ENCODE data around the gene TCF7L1. TPM values are rescaled to one million over a fixed set of nuclear protein-coding genes. Genes with fewer than 3 reads are reported as not detected.
"Not testable (repeated sequence)": the region's sequence is repeated elsewhere in the genome, so short reads cannot be mapped to it uniquely, and the experiment has no call there.

The TCF7L1 gene
- total RNA-seq, 8 experiments from 2014 or later = 1.4 to 10.1 (median 3.4) TPM

DNA sequence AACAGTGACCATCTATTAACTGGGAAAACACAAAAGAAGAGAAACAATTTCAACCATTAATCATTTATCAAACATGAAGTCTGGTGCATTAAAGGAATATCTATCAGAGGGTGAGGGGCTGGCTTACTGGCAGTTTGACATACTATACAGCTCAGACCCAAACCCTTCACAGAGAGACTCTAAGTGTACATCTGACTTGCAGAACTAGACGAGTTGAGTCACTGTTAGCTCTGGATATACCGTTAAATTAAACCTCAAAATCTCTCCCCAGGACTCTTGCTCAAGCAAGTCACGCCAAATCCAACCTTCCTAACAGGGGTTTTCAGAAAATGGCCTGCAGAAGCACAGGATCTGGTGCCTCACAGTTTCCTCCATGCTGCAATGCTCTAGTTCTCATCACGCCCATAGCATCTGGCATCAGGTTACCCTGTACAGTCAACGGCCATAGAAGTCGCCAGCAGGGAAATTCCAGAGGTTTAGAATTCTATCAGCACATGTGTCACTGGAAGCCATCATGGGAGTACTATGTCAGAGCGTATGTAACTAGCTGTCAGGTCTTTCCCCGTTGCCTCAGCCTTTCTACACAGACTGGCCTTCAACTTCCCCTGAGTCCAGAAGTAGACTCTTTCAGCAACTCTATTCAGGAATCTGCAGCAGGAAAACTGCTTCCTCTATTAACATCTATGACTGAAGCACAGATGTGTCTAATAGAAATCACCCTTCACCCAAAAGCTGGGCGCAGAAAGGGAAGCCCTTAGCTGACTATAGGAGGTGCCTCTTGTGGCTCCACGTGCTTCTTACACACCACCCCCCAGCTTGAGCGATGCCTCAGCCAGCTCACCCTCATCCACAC is 185.3 kb downstream of the TCF7L1 start:
- Histone ChIP-seq H3K4me3 (no peak overlapping the region), H3K27ac (no peak overlapping the region), H3K4me1 (replicated peaks in 1 of 2) (no peaks in the 10 kb centered on the region)
- peak in 3 of 8 experiments; percentile 64 to 95 (median 93) for ATAC-seq (replicated peaks in 6 of 8)
- in situ Hi-C loops (cut with MboI; ENCODE audit: low pct_unique_long_range_greater_than_20kb in 2 of 9, low sequenced_read_pairs in 9 of 9, unreplicated experiment in 9 of 9) = no loop called here
- 48 to 100% (median 93%) methylated on average over 1 to 10 of the region's 11 CpGs; no CpG with 5 or more reads in 2 of the 10 experiments for WGBS, 10 experiments

- H3K27ac ChIP-seq = no peak overlapping the region
- H3K4me1 ChIP-seq (replicated peaks in 1 of 2) = peaks cover 2 to 3% of the 10 kb centered on the region in 2 donors
- in situ Hi-C loops (cut with MboI; ENCODE audit: low pct_unique_long_range_greater_than_20kb in 2 of 9, low sequenced_read_pairs in 9 of 9, unreplicated experiment in 9 of 9) = no loop called here
- WGBS, 10 experiments = 92 to 100% (median 99%) methylated on average over 2 to 4 of the region's 4 CpGs; no CpG with 5 or more reads in 2 of the 10 experiments
- ATAC-seq (replicated peaks in 6 of 8) = no peak
- no peak overlapping the region for H3K4me3 ChIP-seq
Measured at GRCh38 chr2:85319796-85320195, 186.6 kb downstream of the TCF7L1 start.

- in situ Hi-C loops (cut with MboI; ENCODE audit: low pct_unique_long_range_greater_than_20kb in 2 of 9, low sequenced_read_pairs in 9 of 9, unreplicated experiment in 9 of 9) = no loop called here
- no peak overlapping the region for H3K27ac ChIP-seq
- no peak overlapping the region for H3K4me3 ChIP-seq
- no peak for ATAC-seq (replicated peaks in 6 of 8)
- 56 to 100% (median 98%) methylated on average over 1 to 9 of the region's 9 CpGs; no CpG with 5 or more reads in 2 of the 10 experiments for WGBS, 10 experiments
- peaks cover 14 to 19% of the 10 kb centered on the region in 2 donors for H3K4me1 ChIP-seq (replicated peaks in 1 of 2)
Measured at GRCh38 chr2:85323351-85323987, 190.3 kb downstream of the TCF7L1 start.

DNA sequence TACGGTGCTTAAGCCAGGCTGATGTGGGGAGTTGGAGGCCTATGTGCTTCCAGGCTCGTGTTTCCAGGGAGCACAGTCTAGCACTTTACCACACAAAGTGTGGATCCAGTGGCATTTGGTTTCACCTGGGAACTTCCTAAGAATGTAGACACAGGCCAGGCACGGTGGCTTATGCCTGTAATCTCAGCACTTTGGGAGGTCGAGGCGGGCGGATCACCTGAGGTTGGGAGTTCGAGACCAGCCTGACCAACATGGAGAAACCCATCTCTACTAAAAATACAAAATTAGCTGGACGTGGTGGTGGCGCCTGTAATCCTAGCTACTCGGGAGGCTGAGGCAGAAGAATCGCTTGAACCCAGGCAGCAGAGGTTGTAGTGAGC is 190.8 kb downstream of the TCF7L1 start:
- WGBS, 10 experiments = 40 to 100% (median 97%) methylated on average over 1 to 8 of the region's 11 CpGs; no CpG with 5 or more reads in 5 of the 10 experiments
- H3K4me3 ChIP-seq; in situ Hi-C loops (cut with MboI; ENCODE audit: low pct_unique_long_range_greater_than_20kb in 2 of 9, low sequenced_read_pairs in 9 of 9, unreplicated experiment in 9 of 9); H3K27ac ChIP-seq; ATAC-seq (replicated peaks in 6 of 8): not testable (repeated sequence)
- H3K4me1 ChIP-seq (replicated peaks in 1 of 2) = peaks cover 19 to 21% of the 10 kb centered on the region in 2 donors

DNA sequence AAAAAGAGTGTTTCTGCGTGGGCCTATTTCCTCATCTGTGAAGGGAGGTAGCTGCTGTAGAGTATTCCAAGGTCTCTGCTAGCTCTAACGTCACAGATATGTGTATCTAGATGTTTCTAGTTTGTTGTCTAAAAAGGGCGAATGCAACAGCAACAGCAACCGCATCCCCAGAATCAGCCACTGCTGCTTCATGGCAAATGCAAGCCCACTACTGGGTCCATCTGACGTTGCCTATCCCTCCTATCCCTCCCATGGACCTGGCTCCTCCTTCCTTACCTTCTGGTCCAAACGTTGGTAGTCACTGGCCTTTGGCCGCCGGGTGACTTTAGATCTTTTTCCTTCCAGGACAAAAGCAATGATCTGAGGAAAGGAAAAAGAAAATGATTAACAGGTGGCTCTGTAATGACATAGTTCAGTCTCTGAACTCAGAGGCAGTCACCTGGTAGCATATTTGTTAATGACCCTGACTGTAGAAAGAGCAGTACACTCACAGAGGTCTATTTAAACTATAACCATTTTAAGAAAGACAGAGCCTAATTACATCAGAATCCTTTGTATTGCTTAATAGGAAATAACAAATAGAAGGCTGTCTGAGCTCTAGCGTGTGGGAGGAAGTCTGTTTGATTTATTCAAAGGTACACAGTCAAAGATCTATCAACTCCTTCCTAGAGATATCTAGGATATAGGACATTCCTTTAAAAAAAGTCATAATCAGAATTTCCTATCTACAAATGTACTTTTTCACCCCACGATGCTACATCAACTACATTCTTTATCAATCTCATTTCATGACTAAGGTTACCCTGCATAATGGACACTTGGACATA is 191.7 kb downstream of the TCF7L1 start:
- no peak overlapping the region for H3K27ac ChIP-seq
- 17 to 80% (median 62%) methylated on average over 1 to 8 of the region's 10 CpGs for WGBS, 10 experiments

DNA sequence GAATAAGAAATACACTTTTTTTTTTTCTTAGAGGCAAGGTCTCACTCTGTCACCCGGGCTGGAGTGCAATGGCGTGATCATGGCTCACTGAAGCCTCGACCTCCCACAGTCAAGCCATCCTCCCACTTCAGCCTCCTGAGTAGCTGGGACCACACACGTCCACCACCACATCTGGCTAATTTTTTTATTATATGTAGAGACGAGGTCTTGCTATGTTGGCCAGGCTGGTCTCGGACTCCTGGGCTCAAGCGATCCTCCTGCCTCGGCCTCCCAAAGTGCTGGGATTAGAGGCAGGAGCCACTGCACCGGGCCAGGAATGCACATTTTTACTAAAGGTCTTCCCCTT is 192.2 kb downstream of the TCF7L1 start:
- 0 to 100% (median 69%) methylated on average over 1 to 5 of the region's 9 CpGs; no CpG with 5 or more reads in 3 of the 10 experiments for WGBS, 10 experiments
- Histone ChIP-seq H3K4me1 (replicated peaks in 1 of 2) (peaks cover 20 to 23% of the 10 kb centered on the region in 2 donors), H3K4me3 (peak overlapping the region; percentile 50 to 81 (median 75)), H3K27ac (no peak overlapping the region)
- ATAC-seq (replicated peaks in 6 of 8) = no peak
- in situ Hi-C loops (cut with MboI; ENCODE audit: low pct_unique_long_range_greater_than_20kb in 2 of 9, low sequenced_read_pairs in 9 of 9, unreplicated experiment in 9 of 9) = no loop called here

More for the DNA sequence above, 191.7 kb downstream of the TCF7L1 start:
- H3K4me3 ChIP-seq = peak overlapping the region; percentile 50 to 81 (median 75)
- ATAC-seq (replicated peaks in 6 of 8) = no peak
- peaks cover 20 to 23% of the 10 kb centered on the region in 2 donors for H3K4me1 ChIP-seq (replicated peaks in 1 of 2)
- in situ Hi-C loops (cut with MboI; ENCODE audit: low pct_unique_long_range_greater_than_20kb in 2 of 9, low sequenced_read_pairs in 9 of 9, unreplicated experiment in 9 of 9) = no loop called here

DNA sequence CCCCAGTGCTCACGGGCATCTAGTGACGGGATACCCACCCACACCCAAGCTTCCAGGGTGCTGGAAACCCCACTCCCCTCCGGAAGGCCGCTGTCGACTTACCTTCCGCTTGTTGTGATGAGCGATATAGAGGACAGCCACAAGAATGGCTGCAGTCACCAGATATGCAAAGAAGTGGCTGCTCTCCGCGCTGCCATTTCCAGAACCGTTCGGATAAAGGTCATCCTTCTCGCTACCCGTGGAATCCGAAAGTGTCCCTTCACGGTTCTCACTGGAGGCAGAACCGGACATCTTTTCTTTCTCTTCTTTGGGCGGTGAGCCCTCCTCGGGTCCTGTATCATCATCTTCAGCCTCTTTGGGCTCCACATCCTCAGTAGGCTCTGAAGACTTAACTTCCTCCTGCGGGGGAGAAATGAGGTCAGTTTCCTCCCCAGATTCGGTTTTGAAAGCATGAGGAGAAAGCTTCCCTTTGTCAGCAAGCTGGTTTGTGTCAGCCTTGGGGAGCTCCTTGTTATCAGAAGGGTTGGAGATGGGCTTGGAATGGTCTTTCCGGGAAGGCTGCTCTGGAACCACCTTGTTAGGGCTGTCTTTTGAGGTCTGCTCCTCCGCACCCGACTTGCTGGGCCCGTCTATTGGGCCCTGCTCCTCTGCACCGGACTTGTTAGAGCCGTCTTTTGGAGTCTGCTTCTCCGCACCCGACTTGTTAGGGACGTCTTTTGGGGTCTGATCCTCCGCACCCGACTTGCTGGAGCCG is 193.4 kb downstream of the TCF7L1 start:
- in situ Hi-C loops (cut with MboI; ENCODE audit: low pct_unique_long_range_greater_than_20kb in 2 of 9, low sequenced_read_pairs in 9 of 9, unreplicated experiment in 9 of 9) = no loop called here
- H3K4me1 ChIP-seq (replicated peaks in 1 of 2) = peaks cover 20 to 23% of the 10 kb centered on the region in 2 donors
- no peak for ATAC-seq (replicated peaks in 6 of 8)
- H3K27ac ChIP-seq = no peak overlapping the region
- 0 to 60% (median 10%) methylated on average over 1 to 16 of the region's 32 CpGs; no CpG with 5 or more reads in 1 of the 10 experiments for WGBS, 10 experiments
- H3K4me3 ChIP-seq = peak overlapping the region; percentile 50 to 81 (median 75)

DNA sequence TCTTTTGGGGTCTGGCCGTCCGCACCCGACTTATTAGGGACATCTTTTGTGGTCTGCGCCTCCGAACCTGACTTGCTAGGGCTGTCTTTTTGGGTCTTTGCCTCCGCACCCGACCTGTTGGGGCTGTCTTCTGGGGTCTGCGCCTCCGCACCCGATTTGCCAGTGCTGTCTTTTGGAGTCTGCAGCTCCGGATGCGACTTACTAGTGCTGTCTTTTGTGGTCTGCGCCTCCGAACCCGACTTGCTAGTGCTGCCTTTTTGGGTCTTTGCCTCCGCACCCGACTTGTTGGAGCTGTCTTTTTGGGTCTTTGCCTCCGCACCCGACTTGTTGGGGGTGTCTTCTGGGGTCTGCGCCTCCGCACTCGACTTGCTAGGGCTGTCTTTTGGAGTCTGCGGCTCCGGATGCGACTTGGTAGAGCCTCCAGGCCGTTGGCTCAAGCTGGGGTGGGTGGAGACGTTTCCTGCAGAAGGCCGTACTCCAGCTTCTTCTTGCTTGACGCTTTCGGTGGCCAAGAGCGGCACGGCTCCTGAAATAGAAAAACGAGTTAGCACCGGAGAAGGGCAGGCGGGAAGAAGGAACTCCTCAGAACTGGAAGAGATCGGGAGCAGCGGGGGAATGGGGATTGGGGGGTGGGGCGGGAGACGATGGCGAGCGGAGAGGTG is 194.1 kb downstream of the TCF7L1 start:
- Histone ChIP-seq H3K27ac (peak overlapping the region; percentile 92 to 94), H3K4me1 (replicated peaks in 1 of 2) (peaks cover 20 to 23% of the 10 kb centered on the region in 2 donors), H3K4me3 (peak overlapping the region; percentile 50 to 81 (median 75))
- 0 to 3% (median 2%) methylated on average over 2 to 13 of the region's 41 CpGs; no CpG with 5 or more reads in 6 of the 10 experiments for WGBS, 10 experiments
- peak; percentile 40 to 55 (median 49) for ATAC-seq (replicated peaks in 6 of 8)
- in situ Hi-C loops (cut with MboI; ENCODE audit: low pct_unique_long_range_greater_than_20kb in 2 of 9, low sequenced_read_pairs in 9 of 9, unreplicated experiment in 9 of 9) = no loop called here

DNA sequence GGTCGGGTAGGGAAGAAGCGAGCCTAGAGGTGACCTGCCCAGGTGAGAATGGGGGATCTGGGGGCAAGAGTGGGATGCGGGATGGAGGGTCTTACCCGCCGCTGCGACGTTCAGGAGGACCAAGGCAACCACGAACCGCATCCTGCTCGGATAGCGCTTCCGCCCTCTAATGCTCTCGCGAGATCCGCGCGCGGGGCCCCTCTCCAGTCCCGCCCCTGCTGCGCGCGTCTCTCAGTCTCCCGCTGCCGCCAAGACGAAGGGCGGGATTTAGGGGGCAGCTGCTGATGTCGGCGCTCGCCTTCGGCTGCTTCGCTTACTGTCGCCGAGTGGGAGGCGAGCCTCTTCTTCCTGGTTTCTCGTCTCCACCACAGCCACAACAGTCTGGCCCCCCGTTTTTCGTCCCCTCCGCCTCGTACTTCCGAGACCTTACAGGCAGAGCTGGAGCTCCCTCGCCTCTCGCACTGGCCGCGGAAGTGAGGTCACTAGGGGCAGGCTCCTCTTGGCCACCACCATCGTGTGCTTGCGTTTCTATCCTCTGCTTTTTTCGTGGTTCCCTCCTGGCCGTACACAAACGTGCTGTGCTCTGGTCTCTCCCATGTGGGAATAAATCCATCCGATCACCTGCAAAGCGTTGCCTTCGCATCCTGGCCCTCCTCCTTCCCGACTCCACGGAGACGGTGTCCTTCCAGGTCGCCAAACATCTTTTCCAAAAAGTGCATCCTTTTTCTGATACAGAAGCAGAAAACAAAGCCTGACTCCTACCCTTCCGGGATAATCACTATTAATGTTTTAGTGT is 194.8 kb downstream of the TCF7L1 start, which contains the start of gene TGOLN2:
Gene TGOLN2, minus strand, starts transcription at position 168 of the 796 bp plus-strand sequence. Its CDS starts 27 bp downstream, at position 141.
- H3K4me3 ChIP-seq = peak within 1 kb of the TSS; percentile 50 to 81 (median 75)
- H3K27ac ChIP-seq = peak within 1 kb of the TSS; percentile 92 to 94
- peak; percentile 95 to 98 (median 98) for ATAC-seq (replicated peaks in 6 of 8)
- peaks cover 20 to 23% of the 10 kb centered on the region in 2 donors for H3K4me1 ChIP-seq (replicated peaks in 1 of 2)
- 0 to 2% (median 0%) methylated on average over 1 to 12 of the region's 57 CpGs; no CpG with 5 or more reads in 3 of the 10 experiments for WGBS, 10 experiments
- in situ Hi-C loops (cut with MboI; ENCODE audit: low pct_unique_long_range_greater_than_20kb in 2 of 9, low sequenced_read_pairs in 9 of 9, unreplicated experiment in 9 of 9) = no loop called here

DNA sequence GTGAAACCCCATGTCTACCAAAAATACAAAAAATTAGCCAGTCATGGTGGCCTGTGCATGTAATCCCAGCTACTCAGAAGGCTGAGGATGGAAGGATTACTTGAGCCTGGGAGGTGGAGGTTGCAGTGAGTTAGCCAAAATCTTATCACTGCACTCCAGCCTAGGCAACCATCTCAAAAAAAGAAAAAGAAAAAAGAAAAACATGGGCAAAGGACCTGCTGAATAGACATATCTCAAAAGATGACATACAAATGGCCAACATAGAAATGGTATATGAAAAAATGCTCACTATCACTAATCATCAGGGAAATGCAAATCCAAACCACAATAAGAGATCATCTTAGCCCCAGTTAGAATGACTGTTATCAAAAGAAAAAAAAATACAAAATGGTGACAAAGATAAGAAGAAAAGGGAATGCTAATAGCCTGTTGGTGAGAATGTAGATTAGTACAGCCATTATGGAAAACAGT is 196.0 kb downstream of the TCF7L1 start:
- H3K4me3 ChIP-seq = peak overlapping the region in 1 of 5 donors; percentile 80
- in situ Hi-C loops (cut with MboI; ENCODE audit: low pct_unique_long_range_greater_than_20kb in 2 of 9, low sequenced_read_pairs in 9 of 9, unreplicated experiment in 9 of 9) = no loop called here
- ATAC-seq (replicated peaks in 6 of 8) = no peak

GRCh38 chr2:85329701-85330100 is 196.5 kb downstream of the TCF7L1 start:
- WGBS, 10 experiments = 57 to 100% (median 87%) methylated on average over 1 to 3 of the region's 3 CpGs; no CpG with 5 or more reads in 1 of the 10 experiments
- ATAC-seq (replicated peaks in 6 of 8); H3K4me3 ChIP-seq; in situ Hi-C loops (cut with MboI; ENCODE audit: low pct_unique_long_range_greater_than_20kb in 2 of 9, low sequenced_read_pairs in 9 of 9, unreplicated experiment in 9 of 9); H3K27ac ChIP-seq: not testable (repeated sequence)
- H3K4me1 ChIP-seq (replicated peaks in 1 of 2) = peaks cover 18 to 22% of the 10 kb centered on the region in 2 donors

More for the DNA sequence above, 196.0 kb downstream of the TCF7L1 start:
- Histone ChIP-seq H3K4me1 (replicated peaks in 1 of 2) (peaks cover 20 to 23% of the 10 kb centered on the region in 2 donors), H3K27ac (no peak overlapping the region)

Measured in motor neuron (in vitro differentiated cells).